ENCODE measurements around the gene AIP. TPM values are rescaled to one million over a fixed set of nuclear protein-coding genes. Genes with fewer than 3 reads are reported as not detected.

Gene AIP
- total RNA-seq, 6 experiments from 2014 or later = 53.0 to 59.4 (median 55.1) TPM

GRCh38 chr11:67524480-67524808 is 41.6 kb downstream of the AIP start:
- H3K9me3 Mint-ChIP-seq = no peaks in the 10 kb centered on the region
- H3K4me1 Mint-ChIP-seq (ENCODE audit: low read depth) = no peaks in the 10 kb centered on the region; the same call in 1 of the 2 replicates
- no peak overlapping the region for H3K4me3 Mint-ChIP-seq
- TF ChIP-seq CTCF (IDR thresholded peaks at IDR 0.05) = no peak
- H3K36me3 Mint-ChIP-seq (ENCODE audit: low read depth) = no peaks in the 10 kb centered on the region
- H3K27me3 Mint-ChIP-seq (ENCODE audit: insufficient read depth) = peaks cover 8% of the 10 kb centered on the region
- no peak for DNase-seq
- no peak overlapping the region for H3K27ac Mint-ChIP-seq

- Mint-ChIP-seq H3K36me3 (ENCODE audit: low read depth) (no peaks in the 10 kb centered on the region), H3K27me3 (ENCODE audit: insufficient read depth) (peaks cover 8% of the 10 kb centered on the region), H3K4me3 (no peak overlapping the region), H3K27ac (no peak overlapping the region), H3K9me3 (no peaks in the 10 kb centered on the region), H3K4me1 (ENCODE audit: low read depth) (no peaks in the 10 kb centered on the region; the same call in 1 of the 2 replicates)
- no peak for TF ChIP-seq CTCF (IDR thresholded peaks at IDR 0.05)
- DNase-seq = no peak
Observed at GRCh38 chr11:67525275-67525976, 42.6 kb downstream of the AIP start.

- H3K36me3 Mint-ChIP-seq (ENCODE audit: low read depth) = peaks cover 5% of the 10 kb centered on the region
- no peak overlapping the region for H3K27ac Mint-ChIP-seq
- no peak for TF ChIP-seq CTCF (IDR thresholded peaks at IDR 0.05)
- H3K27me3 Mint-ChIP-seq (ENCODE audit: insufficient read depth) = no peaks in the 10 kb centered on the region; the same call in none of the 2 replicates
- DNase-seq = no peak
- no peaks in the 10 kb centered on the region; the same call in 1 of the 2 replicates for H3K4me1 Mint-ChIP-seq (ENCODE audit: low read depth)
- H3K9me3 Mint-ChIP-seq = peaks cover 7% of the 10 kb centered on the region
- H3K4me3 Mint-ChIP-seq = no peak overlapping the region
Observed at GRCh38 chr11:67528376-67528775, 45.5 kb downstream of the AIP start.

- H3K36me3 Mint-ChIP-seq (ENCODE audit: low read depth) = peaks cover 12% of the 10 kb centered on the region
- no peaks in the 10 kb centered on the region; the same call in 1 of the 2 replicates for H3K4me1 Mint-ChIP-seq (ENCODE audit: low read depth)
- H3K27ac Mint-ChIP-seq = no peak overlapping the region
- no peaks in the 10 kb centered on the region; the same call in none of the 2 replicates for H3K27me3 Mint-ChIP-seq (ENCODE audit: insufficient read depth)
- H3K9me3 Mint-ChIP-seq = peaks cover 20% of the 10 kb centered on the region
- H3K4me3 Mint-ChIP-seq = no peak overlapping the region
- no peak for TF ChIP-seq CTCF (IDR thresholded peaks at IDR 0.05)
- no peak for DNase-seq
Observed at GRCh38 chr11:67530282-67530592, 47.4 kb downstream of the AIP start.

- Mint-ChIP-seq H3K4me3 (no peak overlapping the region), H3K27me3 (ENCODE audit: insufficient read depth) (no peaks in the 10 kb centered on the region; the same call in none of the 2 replicates), H3K27ac (no peak overlapping the region), H3K4me1 (ENCODE audit: low read depth) (no peaks in the 10 kb centered on the region; the same call in none of the 2 replicates), H3K9me3 (peaks cover 29% of the 10 kb centered on the region), H3K36me3 (ENCODE audit: low read depth) (peaks cover 12% of the 10 kb centered on the region)
- no peak for DNase-seq
- no peak for TF ChIP-seq CTCF (IDR thresholded peaks at IDR 0.05)
Observed at GRCh38 chr11:67532889-67533288, 50.1 kb downstream of the AIP start.
